Measurements from ENCODE around the gene ATF7. TPM values are rescaled to one million over a fixed set of nuclear protein-coding genes. Genes with fewer than 3 reads are reported as not detected.

ATF7 gene
- total and polyA plus RNA-seq, 2 of the 4 experiments (the other 2 are of a cell fraction), result 7.0 to 16.3 TPM

GRCh38 chr12:53465679-53466078 lies 160.5 kb downstream of the ATF7 start:
- Histone ChIP-seq H3K14ac (replicated peaks; ENCODE audit: low read depth, low read length) (no peak overlapping the region), H3K79me1 (ENCODE audit: low read depth in 1 of 2, low read length in 2 of 2) (peaks cover 34 to 83% of the 10 kb centered on the region in 2 experiments), H4K20me1 (ENCODE audit: insufficient read depth, low read length) (peaks cover 86% of the 10 kb centered on the region), H4K5ac (ENCODE audit: low read depth, low read length) (no peak overlapping the region), H2AFZ (replicated peaks; ENCODE audit: low read length, poor library complexity) (no peak overlapping the region), H3K23ac (ENCODE audit: low read depth, low read length) (no peak overlapping the region), H3K4ac (ENCODE audit: low read depth, low read length) (no peak overlapping the region), H3K9ac (ENCODE audit: low read depth, low read length) (no peak overlapping the region), H2BK20ac (ENCODE audit: low read depth, low read length) (no peak overlapping the region), H3K9me3 (ENCODE audit: control insufficient read depth, insufficient read depth, low read length) (no peaks in the 10 kb centered on the region), H4K91ac (ENCODE audit: insufficient read depth, low read depth, low read length) (no peak overlapping the region), H3K4me3 (ENCODE audit: insufficient read depth, low read depth, low read length) (no peak overlapping the region), H3K27me3 (ENCODE audit: control insufficient read depth, insufficient read depth, low read length) (no peaks in the 10 kb centered on the region), H3K18ac (ENCODE audit: low read depth, low read length) (no peak overlapping the region), H3K9me1 (ENCODE audit: insufficient read depth, low read length) (no peaks in the 10 kb centered on the region; the same call in 1 of the 2 replicates), H2AK5ac (ENCODE audit: low read depth, low read length) (no peak overlapping the region), H3K27ac (ENCODE audit: insufficient read depth, low read length) (no peak overlapping the region), H3K4me1 (ENCODE audit: control insufficient read depth, insufficient read depth, low read length) (peaks cover 7% of the 10 kb centered on the region), H3K36me3 (ENCODE audit: control insufficient read depth, insufficient read depth, low read length) (peaks cover 83% of the 10 kb centered on the region), H2AK9ac (replicated peaks; ENCODE audit: low read depth, low read length, poor library complexity) (no peak overlapping the region), H2BK120ac (ENCODE audit: low read depth, low read length) (no peak overlapping the region), H2BK5ac (ENCODE audit: low read depth, low read length, poor library complexity, severe bottlenecking) (no peak overlapping the region), H3K4me2 (ENCODE audit: low read depth, low read length) (no peak overlapping the region), H3K56ac (ENCODE audit: extremely low read depth, insufficient read depth, low read length) (no peak overlapping the region), H4K8ac (ENCODE audit: low read depth in 2 of 2, low read length in 2 of 2) (no peak overlapping the region), H2BK15ac (ENCODE audit: low read depth, low read length) (no peak overlapping the region)
- TF ChIP-seq SMC3 (IDR thresholded peaks at IDR 0.05; ENCODE audit: low read depth, low read length), result no peak
- no peak for TF ChIP-seq RCOR1 (IDR thresholded peaks at IDR 0.05; ENCODE audit: insufficient replicate concordance, low read length)
- TF ChIP-seq FOS (IDR thresholded peaks at IDR 0.05; ENCODE audit: low read depth, low read length), result no peak
- TF ChIP-seq USF2 (IDR thresholded peaks at IDR 0.05; ENCODE audit: low read depth, low read length), result no peak
- no peak for TF ChIP-seq MAZ (IDR thresholded peaks at IDR 0.05; ENCODE audit: borderline replicate concordance, low read depth, low read length)
- TF ChIP-seq CEBPB (IDR thresholded peaks at IDR 0.05; ENCODE audit: low read depth, low read length), result no peak
- TF ChIP-seq POLR2A (IDR thresholded peaks at IDR 0.05; ENCODE audit: low read depth, low read length), result no peak
- TF ChIP-seq BHLHE40 (IDR thresholded peaks at IDR 0.05; ENCODE audit: low read depth, low read length), result no peak
- no peak for TF ChIP-seq NFE2L2 (IDR thresholded peaks at IDR 0.05; ENCODE audit: low read depth, low read length)
- TF ChIP-seq MAFK (IDR thresholded peaks at IDR 0.05; ENCODE audit: low read depth, low read length), result no peak
- TF ChIP-seq CHD1 (IDR thresholded peaks at IDR 0.05; ENCODE audit: low read depth, low read length), result no peak
- TF ChIP-seq, protein P1, sequence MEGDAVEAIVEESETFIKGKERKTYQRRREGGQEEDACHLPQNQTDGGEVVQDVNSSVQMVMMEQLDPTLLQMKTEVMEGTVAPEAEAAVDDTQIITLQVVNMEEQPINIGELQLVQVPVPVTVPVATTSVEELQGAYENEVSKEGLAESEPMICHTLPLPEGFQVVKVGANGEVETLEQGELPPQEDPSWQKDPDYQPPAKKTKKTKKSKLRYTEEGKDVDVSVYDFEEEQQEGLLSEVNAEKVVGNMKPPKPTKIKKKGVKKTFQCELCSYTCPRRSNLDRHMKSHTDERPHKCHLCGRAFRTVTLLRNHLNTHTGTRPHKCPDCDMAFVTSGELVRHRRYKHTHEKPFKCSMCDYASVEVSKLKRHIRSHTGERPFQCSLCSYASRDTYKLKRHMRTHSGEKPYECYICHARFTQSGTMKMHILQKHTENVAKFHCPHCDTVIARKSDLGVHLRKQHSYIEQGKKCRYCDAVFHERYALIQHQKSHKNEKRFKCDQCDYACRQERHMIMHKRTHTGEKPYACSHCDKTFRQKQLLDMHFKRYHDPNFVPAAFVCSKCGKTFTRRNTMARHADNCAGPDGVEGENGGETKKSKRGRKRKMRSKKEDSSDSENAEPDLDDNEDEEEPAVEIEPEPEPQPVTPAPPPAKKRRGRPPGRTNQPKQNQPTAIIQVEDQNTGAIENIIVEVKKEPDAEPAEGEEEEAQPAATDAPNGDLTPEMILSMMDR (conservative IDR thresholded peaks at IDR 0.05; ENCODE audit: low read depth, low read length), result no peak
- TF ChIP-seq ELK1 (IDR thresholded peaks at IDR 0.05; ENCODE audit: borderline replicate concordance, low read depth, low read length), result no peak
- TF ChIP-seq MXI1 (IDR thresholded peaks at IDR 0.05; ENCODE audit: borderline replicate concordance, low read depth, low read length), result no peak
- no peak for TF ChIP-seq RFX5 (IDR thresholded peaks at IDR 0.05; ENCODE audit: low read depth, low read length)
- TF ChIP-seq RAD21 (IDR thresholded peaks at IDR 0.05; ENCODE audit: low read length), result no peak
- intact Hi-C loops (cut with micrococcal nuclease), result no loop called here
- dilution Hi-C loops (cut with HindIII; ENCODE audit: low sequenced_read_pairs, unreplicated experiment), result no loop called here
- in situ Hi-C loops (cut with MboI; ENCODE audit: low sequenced_read_pairs), result no loop called here
- ChIA-PET POLR2A (ENCODE audit: unreplicated experiment) (no interaction called here), CTCF (interaction anchor here (0.5 kb wide), 1 partner anchor 11 kb away, joined by 3 read pairs; no protein-coding TSS in a partner anchor)
- no peak for DNase-seq
- BruUV-seq (replicated peaks), result no TSS peak
- peak; percentile 28; the same call in 1 of the 2 replicates for ATAC-seq (ENCODE audit: low read depth)
- WGBS, 2 experiments (ENCODE audit: extremely low coverage in 2 of 2, insufficient read length in 1 of 2), result no CpG with 5 or more reads among the region's 2 CpGs

Measured in IMR-90 (cell line).